Uterus (tissue), 4 donors: ENCODE measurements around the gene OR51B5. TPM values are rescaled to one million over a fixed set of nuclear protein-coding genes. Genes with fewer than 3 reads are reported as not detected.

Experiments
- DNase-seq, 2 donors: peaks; one replicate each; pipeline ENCODE4 v3.0.0-alpha.2; 2019 to 2020
- H3K27ac ChIP-seq, 2 donors: fragments of 200-600 bp; sonication (generic); 1 replicate in 1 of 2; 2 replicates in 1 of 2; pipeline ENCODE4 v1.5.1; 2016 to 2018
- H3K27me3 ChIP-seq, 2 donors: fragments of 200-600 bp; sonication (generic); one replicate each; pipeline ENCODE4 v1.5.1; 2018 to 2019; ENCODE audit warnings: control low read depth in 1 of 2
- H3K36me3 ChIP-seq, 2 donors: fragments of 200-600 bp; sonication (generic); one replicate each; pipeline ENCODE4 v1.5.1; 2019; ENCODE audit warnings: control low read depth in 1 of 2
- H3K4me1 ChIP-seq, 2 donors: fragments of 200-600 bp; sonication (generic); one replicate each; pipeline ENCODE4 v1.5.1; 2018 to 2019; ENCODE audit warnings: control low read depth in 1 of 2
- H3K4me3 ChIP-seq, 2 donors: fragments of 200-600 bp; sonication (generic); 1 replicate in 1 of 2; 2 replicates in 1 of 2; pipeline ENCODE4 v1.5.1; 2018 to 2019; ENCODE audit warnings: mild to moderate bottlenecking in 1 of 2
- H3K9me3 ChIP-seq, 2 donors: fragments of 200-600 bp; sonication (generic); one replicate each; pipeline ENCODE4 v1.5.1; 2019; ENCODE audit warnings: control low read depth in 1 of 2
- CTCF ChIP-seq, 4 experiments: fragments of 200-600 bp in 2 of 4; fragments of 450-650 bp in 2 of 4; sonication (generic) in 2 of 4; IDR thresholded peaks; one replicate each; pipeline ENCODE4 v1.5.1; 2016 to 2019; ENCODE audit warnings: antibody characterized with exemption in 4 of 4, mild to moderate bottlenecking in 2 of 4, moderate library complexity in 1 of 4
- POLR2A ChIP-seq, 2 donors: fragments of 450-650 bp; IDR thresholded peaks; one replicate each; pipeline ENCODE4 v1.6.1; 2016; ENCODE audit warnings: antibody characterized with exemption in 2 of 2, mild to moderate bottlenecking in 1 of 2, moderate library complexity in 1 of 2
- intact Hi-C: fragments of 100-400 bp; cut with DNase I; formaldehyde crosslinking; loops from one replicate; pipeline ENCODE4 v1.15.1; 2023; ENCODE audit warnings: low total_unique reads
- total RNA-seq, 4 donors: library from RNA; depleted of rRNA in 3 of 4; stranded (reverse); fragments of >200 nt in 3 of 4; gene quantifications; one replicate each; pipeline versions ENCODE4 v1.1.0 to v1.2.4, GENCODE V29; 2014 to 2023
- donor health status: DM: yes; HTN: yes; CAD: no.

The OR51B5 gene, protein sequence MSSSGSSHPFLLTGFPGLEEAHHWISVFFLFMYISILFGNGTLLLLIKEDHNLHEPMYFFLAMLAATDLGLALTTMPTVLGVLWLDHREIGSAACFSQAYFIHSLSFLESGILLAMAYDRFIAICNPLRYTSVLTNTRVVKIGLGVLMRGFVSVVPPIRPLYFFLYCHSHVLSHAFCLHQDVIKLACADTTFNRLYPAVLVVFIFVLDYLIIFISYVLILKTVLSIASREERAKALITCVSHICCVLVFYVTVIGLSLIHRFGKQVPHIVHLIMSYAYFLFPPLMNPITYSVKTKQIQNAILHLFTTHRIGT
- 1 to 10 TPM in 1 of 4 donors, under 1 TPM in 1, not detected in 2; 0.85 to 2.9 TPM for total RNA-seq

DNA sequence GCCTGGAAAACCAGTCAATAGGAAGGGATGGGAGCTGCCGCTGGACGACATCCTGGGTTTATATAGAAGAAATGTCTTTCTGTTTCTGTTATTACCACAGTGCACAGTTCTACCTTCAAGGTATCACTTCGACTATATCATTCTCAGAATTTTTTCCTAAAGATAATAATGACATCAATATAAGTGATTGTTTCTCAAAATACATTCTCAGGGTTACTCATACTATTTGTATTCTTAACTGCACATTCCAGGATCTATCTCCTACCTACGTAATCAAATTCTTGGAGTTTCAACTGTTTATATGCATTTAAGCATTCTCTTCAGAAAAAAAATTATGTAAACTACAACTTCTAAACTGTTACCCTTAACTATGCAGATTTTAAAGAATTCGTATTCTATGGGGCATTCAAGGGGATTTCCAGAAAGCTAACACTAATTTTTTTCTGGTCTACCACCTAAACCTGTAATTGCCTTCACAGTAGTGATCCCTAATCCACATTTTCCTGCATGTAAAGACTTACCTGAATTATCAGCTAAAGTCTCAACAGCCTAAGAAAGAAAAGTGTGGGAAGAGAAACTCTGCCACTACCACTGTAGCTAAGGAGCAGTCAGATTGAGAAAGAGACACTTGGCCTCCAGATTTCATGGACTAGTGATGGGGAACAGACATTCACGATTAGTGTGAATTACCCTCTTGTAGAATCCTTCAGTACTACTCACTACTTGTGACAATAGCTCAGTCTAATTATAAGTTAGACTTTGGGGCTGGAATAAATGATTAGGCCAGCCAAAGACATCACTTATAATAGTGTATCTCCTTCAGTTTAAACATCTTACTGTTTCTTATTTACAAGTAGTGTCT, at the start of gene OR51B5:
OR51B5 (minus strand) TSS at position 51 of the 862 bp plus-strand sequence; CDS start at position 51, 0 bp downstream.
- no peak for DNase-seq
- Histone ChIP-seq H3K27me3 (no peaks in the 10 kb centered on the region), H3K4me3 (no peak within 1 kb of the TSS), H3K9me3 (no peaks in the 10 kb centered on the region), H3K27ac (no peak within 1 kb of the TSS), H3K36me3 (no peaks in the 10 kb centered on the region), H3K4me1 (no peaks in the 10 kb centered on the region)
- intact Hi-C loops, result no loop called here
- no peak for TF ChIP-seq CTCF (IDR thresholded peaks at IDR 0.05)
- TF ChIP-seq POLR2A (IDR thresholded peaks at IDR 0.05), result no peak

DNA sequence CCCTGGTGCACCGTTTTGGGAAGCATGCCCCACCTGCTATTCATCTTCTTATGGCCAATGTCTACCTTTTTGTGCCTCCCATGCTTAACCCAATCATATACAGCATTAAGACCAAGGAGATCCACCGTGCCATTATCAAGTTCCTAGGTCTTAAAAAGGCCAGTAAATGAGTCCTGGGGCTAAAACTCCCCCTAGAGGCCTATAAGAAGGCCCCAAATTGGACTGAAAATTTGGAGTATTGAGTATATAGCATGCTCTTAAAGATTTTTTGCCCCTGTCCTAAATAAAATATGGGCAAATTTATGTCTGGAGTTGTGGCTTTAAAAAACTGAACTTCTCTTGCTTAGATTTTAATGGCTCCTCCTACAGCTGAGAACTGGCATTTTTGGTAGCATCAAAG, 46.9 kb upstream of the OR51B5 start:
- intact Hi-C loops, result no loop called here
- Histone ChIP-seq H3K36me3 (no peaks in the 10 kb centered on the region), H3K9me3 (no peaks in the 10 kb centered on the region), H3K4me1 (no peaks in the 10 kb centered on the region), H3K27ac (no peak overlapping the region), H3K27me3 (no peaks in the 10 kb centered on the region), H3K4me3 (no peak overlapping the region)
- TF ChIP-seq POLR2A (IDR thresholded peaks at IDR 0.05), result no peak
- TF ChIP-seq CTCF (IDR thresholded peaks at IDR 0.05), result no peak
- no peak for DNase-seq

- Histone ChIP-seq H3K36me3 (no peaks in the 10 kb centered on the region), H3K27ac (no peak overlapping the region), H3K4me3 (no peak overlapping the region), H3K9me3 (no peaks in the 10 kb centered on the region), H3K4me1 (no peaks in the 10 kb centered on the region), H3K27me3 (no peaks in the 10 kb centered on the region)
- no peak for DNase-seq
- intact Hi-C loops, result no loop called here
- TF ChIP-seq CTCF (IDR thresholded peaks at IDR 0.05), result no peak
- TF ChIP-seq POLR2A (IDR thresholded peaks at IDR 0.05), result no peak
These were observed 41.0 kb upstream of the OR51B5 start for GRCh38 chr11:5384335-5384734.

- intact Hi-C loops, result no loop called here
- no peaks in the 10 kb centered on the region for H3K36me3 ChIP-seq
- no peak within 1 kb of the TSS for H3K4me3 ChIP-seq
- no peaks in the 10 kb centered on the region for H3K9me3 ChIP-seq
- no peak for DNase-seq
- H3K27me3 ChIP-seq, result no peaks in the 10 kb centered on the region
- TF ChIP-seq CTCF (IDR thresholded peaks at IDR 0.05) (no peak), POLR2A (IDR thresholded peaks at IDR 0.05) (no peak)
- no peaks in the 10 kb centered on the region for H3K4me1 ChIP-seq
- H3K27ac ChIP-seq, result no peak within 1 kb of the TSS
These were observed 40.3 kb upstream of the OR51B5 start, which contains the start of gene OR51M1 for GRCh38 chr11:5383576-5383975. OR51M1 (plus strand) TSS chr11:5383812; CDS start chr11:5389399, 5,587 bp downstream.
